NT2/D1 (cell line): ENCODE data around the gene XAB2.

ENCODE experiments used
- YY1 ChIP-seq: IDR thresholded peaks from 2 replicates; pipeline ENCODE4 v1.6.1; 2011; ENCODE audit not compliant: insufficient read length, insufficient read depth
- ZNF274 ChIP-seq: IDR thresholded peaks from 2 replicates; pipeline ENCODE4 v1.6.1; 2011; ENCODE audit warnings: mild to moderate bottlenecking, low read depth, low read length

GRCh38 chr19:7676854-7677253 is 47.5 kb upstream of the XAB2 start, which contains the start of gene MCEMP1:
- TF ChIP-seq YY1 (no peak), ZNF274 (no peak)
